ENCODE measurements around the gene FGD5. TPM values are rescaled to one million over a fixed set of nuclear protein-coding genes. Genes with fewer than 3 reads are reported as not detected.

FGD5 gene
- total and polyA plus RNA-seq, 9 of the 15 experiments (the other 6 are each of a cell fraction or from before 2014, with no cell fraction given): 0.18 TPM; not detected in 8

- TF ChIP-seq ETS1 (conservative IDR thresholded peaks at IDR 0.05; ENCODE audit: control insufficient read depth, low read depth, low read length) (0 out of 2 replicates have a peak, but pooled peaks have one; percentile 48), BCL6 (CRISPR knock-in tag; IDR thresholded peaks at IDR 0.05) (no peak), ARNT (IDR thresholded peaks at IDR 0.05) (0 out of 4 replicates have a peak, but pooled peaks of 1 of the 2 experiments have one; percentile 21), NR2C2 (CRISPR knock-in tag; IDR thresholded peaks at IDR 0.05) (no peak), NR2C2 (tag; IDR thresholded peaks at IDR 0.05) (no peak), ZNF551 (CRISPR knock-in tag; IDR thresholded peaks at IDR 0.05) (no peak), CBFB (CRISPR knock-in tag; IDR thresholded peaks at IDR 0.05) (no peak), PRPF4 (IDR thresholded peaks at IDR 0.05; ENCODE audit: insufficient read depth, low read depth, low read length, poor library complexity, severe bottlenecking) (no peak), MYC (IDR thresholded peaks at IDR 0.05; ENCODE audit: low read depth, low read length) (peak; percentile 73), MYC (CRISPR knock-in tag; IDR thresholded peaks at IDR 0.05; ENCODE audit: borderline replicate concordance, low read depth) (no peak), DNMT1 (IDR thresholded peaks at IDR 0.05) (no peak), JUN (IDR thresholded peaks at IDR 0.05; ENCODE audit: borderline replicate concordance, low read depth, low read length) (no peak), JUN (CRISPR knock-in tag; IDR thresholded peaks at IDR 0.05; ENCODE audit: borderline replicate concordance) (no peak), HNRNPH1 (optimal IDR thresholded peaks at IDR 0.05; ENCODE audit: low read depth, low read length) (no peak), NR4A1 (CRISPR knock-in tag; IDR thresholded peaks at IDR 0.05) (0 out of 2 replicates have a peak, but pooled peaks have one; percentile 39), NR4A1 (tag; IDR thresholded peaks at IDR 0.05) (no peak), DDX20 (tag; IDR thresholded peaks at IDR 0.05; ENCODE audit: low read depth) (no peak), GABPA (tag; conservative IDR thresholded peaks at IDR 0.05; ENCODE audit: low read depth) (peak; percentile 65), ZNF324 (CRISPR knock-in tag; IDR thresholded peaks at IDR 0.05) (no peak), ZNF175 (CRISPR knock-in tag; IDR thresholded peaks at IDR 0.05; ENCODE audit: low read depth) (no peak), CTCFL (IDR thresholded peaks at IDR 0.05; ENCODE audit: borderline replicate concordance, insufficient read depth, low read depth, low read length, poor library complexity, severe bottlenecking) (no peak), LARP7 (IDR thresholded peaks at IDR 0.05) (no peak), PATZ1 (CRISPR knock-in tag; IDR thresholded peaks at IDR 0.05; ENCODE audit: borderline replicate concordance) (no peak), ZNF311 (CRISPR knock-in tag; IDR thresholded peaks at IDR 0.05) (no peak), NCOA1 (IDR thresholded peaks at IDR 0.05; ENCODE audit: low read depth) (no peak)
Observed at GRCh38 chr3:14947886-14948608, 129.3 kb downstream of the FGD5 start (continued).

Data from K562 (cell line).